ENCODE results near the gene UBR7.

GRCh38 chr14:93183596-93184317 lies 23.3 kb upstream of the UBR7 start:
- TF ChIP-seq CSRNP3 (CRISPR knock-in tag; IDR thresholded peaks at IDR 0.05) (no peak), ZFP3 (CRISPR knock-in tag; IDR thresholded peaks at IDR 0.05) (no peak), TOX (CRISPR knock-in tag; IDR thresholded peaks at IDR 0.05; ENCODE audit: borderline replicate concordance) (no peak), ZFP30 (CRISPR knock-in tag; IDR thresholded peaks at IDR 0.05) (no peak), ESRRG (CRISPR knock-in tag; IDR thresholded peaks at IDR 0.05) (no peak), POU6F1 (CRISPR knock-in tag; IDR thresholded peaks at IDR 0.05; ENCODE audit: borderline replicate concordance, low read depth) (no peak), CSDC2 (CRISPR knock-in tag; IDR thresholded peaks at IDR 0.05) (no peak), RARB (CRISPR knock-in tag; IDR thresholded peaks at IDR 0.05) (no peak), ARNTL (CRISPR knock-in tag; IDR thresholded peaks at IDR 0.05; ENCODE audit: borderline replicate concordance, low read depth) (no peak), TCF4 (CRISPR knock-in tag; IDR thresholded peaks at IDR 0.05; ENCODE audit: borderline replicate concordance) (no peak), SNAI2 (CRISPR knock-in tag; IDR thresholded peaks at IDR 0.05) (no peak), PATZ1 (CRISPR knock-in tag; IDR thresholded peaks at IDR 0.05; ENCODE audit: borderline replicate concordance) (no peak), TSHZ2 (CRISPR knock-in tag; IDR thresholded peaks at IDR 0.05) (no peak), ZNF70 (CRISPR knock-in tag; IDR thresholded peaks at IDR 0.05) (no peak)

All from SK-N-SH treated with all-trans-retinoic acid at 6 μM for 48 hours (cell line).